Esophagus muscularis mucosa (tissue), 4 donors: ENCODE data around the gene CSMD2. TPM values are rescaled to one million over a fixed set of nuclear protein-coding genes. Genes with fewer than 3 reads are reported as not detected.

Experiments used
- DNase-seq: peaks from one replicate; pipeline ENCODE4 v3.0.0-alpha.2; 2017; ENCODE audit errors: extremely low spot score
- H3K27ac ChIP-seq, 4 donors: fragments of 200-600 bp; sonication (generic); replicated peaks in 1 of 4; 1 replicate in 3 of 4; 2 replicates in 1 of 4; pipeline ENCODE4 v1.5.1; 2016 to 2019; ENCODE audit warnings: mild to moderate bottlenecking in 1 of 4
- H3K27me3 ChIP-seq, 4 donors: fragments of 200-600 bp; sonication (generic); one replicate each; pipeline versions ENCODE4 v1.5.1 to v1.6.0; 2016 to 2019
- H3K36me3 ChIP-seq, 4 donors: fragments of 200-600 bp; sonication (generic); one replicate each; pipeline ENCODE4 v1.5.1; 2016 to 2019
- H3K4me1 ChIP-seq, 4 donors: fragments of 200-600 bp; sonication (generic); one replicate each; pipeline ENCODE4 v1.5.1; 2016 to 2019
- H3K4me3 ChIP-seq, 4 donors: fragments of 200-600 bp; sonication (generic); 1 replicate in 2 of 4; 2 replicates in 2 of 4; pipeline ENCODE4 v1.5.1; 2016 to 2019; ENCODE audit warnings: mild to moderate bottlenecking in 4 of 4, moderate library complexity in 1 of 4
- H3K9me3 ChIP-seq, 4 donors: fragments of 200-600 bp; sonication (generic); 1 replicate in 3 of 4; 2 replicates in 1 of 4; pipeline ENCODE4 v1.5.1; 2016 to 2019
- CTCF ChIP-seq, 3 experiments: fragments of 200-600 bp in 2 of 3; fragments of 450-650 bp in 1 of 3; sonication (generic) in 2 of 3; IDR thresholded peaks; one replicate each; pipeline ENCODE4 v1.5.1; 2017 to 2019; ENCODE audit warnings: antibody characterized with exemption in 3 of 3, mild to moderate bottlenecking in 2 of 3, moderate library complexity in 1 of 3
- EP300 ChIP-seq: sonication (generic); formaldehyde crosslinking; IDR thresholded peaks from one replicate; pipeline ENCODE4 v1.6.1; 2017; ENCODE audit warnings: antibody characterized with exemption
- POLR2A ChIP-seq: fragments of 450-650 bp; IDR thresholded peaks from one replicate; pipeline ENCODE4 v1.6.1; 2017; ENCODE audit warnings: antibody characterized with exemption, moderate library complexity, mild to moderate bottlenecking, low read depth
- POLR2AphosphoS5 ChIP-seq, 2 donors: sonication (generic); formaldehyde crosslinking; IDR thresholded peaks; one replicate each; pipeline ENCODE4 v1.6.1; 2017; ENCODE audit warnings: antibody characterized with exemption in 2 of 2
- WGBS: methylation state at CpG from one replicate; pipeline ENCODE4 v1.1.5; 2018; 5-methylcytosine and 5-hydroxymethylcytosine counted together
- intact Hi-C: fragments of 100-400 bp; cut with DNase I; formaldehyde crosslinking; loops from one replicate; pipeline ENCODE4 v1.15.1; 2023
- total RNA-seq, 4 donors: library from RNA; depleted of rRNA; stranded (reverse); fragments of >200 nt; gene quantifications; one replicate each; pipeline versions ENCODE4 v1.1.0 to v1.2.1, GENCODE V29; 2016

Gene CSMD2
- total RNA-seq, 4 donors from 2014 or later, result 0.26 to 0.75 (median 0.37) TPM

GRCh38 chr1:33599516-33600115 lies 565.4 kb downstream of the CSMD2 start:
- intact Hi-C loops, result no loop called here
- Histone ChIP-seq H3K4me3 (no peak overlapping the region), H3K27me3 (no peaks in the 10 kb centered on the region), H3K36me3 (no peaks in the 10 kb centered on the region), H3K4me1 (peaks cover 0 to 3% (median 0%) of the 10 kb centered on the region in 4 donors), H3K27ac (no peak overlapping the region), H3K9me3 (no peaks in the 10 kb centered on the region)
- WGBS, result 84% methylated on average over 7 of the region's 7 CpGs
- no peak for DNase-seq
- TF ChIP-seq EP300 (no peak), POLR2A (no peak), POLR2AphosphoS5 (IDR thresholded peaks at IDR 0.05) (no peak), CTCF (IDR thresholded peaks at IDR 0.05) (no peak)

GRCh38 chr1:33588726-33589125 lies 576.3 kb downstream of the CSMD2 start:
- no peak overlapping the region for H3K27ac ChIP-seq
- WGBS, result 96% methylated on average over 7 of the region's 7 CpGs
- H3K36me3 ChIP-seq, result no peaks in the 10 kb centered on the region
- H3K27me3 ChIP-seq, result no peaks in the 10 kb centered on the region
- no peak for DNase-seq
- no peaks in the 10 kb centered on the region for H3K9me3 ChIP-seq
- TF ChIP-seq EP300 (no peak), CTCF (IDR thresholded peaks at IDR 0.05) (no peak), POLR2AphosphoS5 (IDR thresholded peaks at IDR 0.05) (no peak), POLR2A (no peak)
- no peaks in the 10 kb centered on the region for H3K4me1 ChIP-seq
- H3K4me3 ChIP-seq, result no peak overlapping the region
- intact Hi-C loops, result no loop called here

GRCh38 chr1:33586795-33587194 lies 578.2 kb downstream of the CSMD2 start:
- Histone ChIP-seq H3K27ac (no peak overlapping the region), H3K4me1 (no peaks in the 10 kb centered on the region), H3K4me3 (no peak overlapping the region), H3K9me3 (no peaks in the 10 kb centered on the region), H3K27me3 (no peaks in the 10 kb centered on the region), H3K36me3 (no peaks in the 10 kb centered on the region)
- TF ChIP-seq CTCF (IDR thresholded peaks at IDR 0.05), result no peak
- TF ChIP-seq POLR2AphosphoS5 (IDR thresholded peaks at IDR 0.05), result no peak
- no peak for TF ChIP-seq EP300
- no peak for TF ChIP-seq POLR2A
- peak; percentile 64 for DNase-seq
- WGBS, result 93% methylated on average over 5 of the region's 5 CpGs
- intact Hi-C loops, result no loop called here

GRCh38 chr1:33586106-33586505 lies 578.9 kb downstream of the CSMD2 start:
- Histone ChIP-seq H3K27me3 (no peaks in the 10 kb centered on the region), H3K4me1 (no peaks in the 10 kb centered on the region), H3K27ac (no peak overlapping the region), H3K4me3 (no peak overlapping the region), H3K36me3 (no peaks in the 10 kb centered on the region), H3K9me3 (no peaks in the 10 kb centered on the region)
- TF ChIP-seq POLR2AphosphoS5 (IDR thresholded peaks at IDR 0.05) (no peak), EP300 (no peak), CTCF (IDR thresholded peaks at IDR 0.05) (no peak), POLR2A (no peak)
- 100% methylated on average over 4 of the region's 4 CpGs for WGBS
- intact Hi-C loops, result no loop called here
- no peak for DNase-seq

GRCh38 chr1:33583567-33583966 lies 581.5 kb downstream of the CSMD2 start:
- no peaks in the 10 kb centered on the region for H3K36me3 ChIP-seq
- TF ChIP-seq CTCF (IDR thresholded peaks at IDR 0.05), result no peak
- WGBS, result 69% methylated on average over 6 of the region's 6 CpGs
- H3K4me3 ChIP-seq, result no peak overlapping the region
- peaks cover 0 to 7% (median under 1%) of the 10 kb centered on the region in 4 donors for H3K4me1 ChIP-seq
- H3K27me3 ChIP-seq, result no peaks in the 10 kb centered on the region
- H3K27ac ChIP-seq, result no peak overlapping the region
- no peaks in the 10 kb centered on the region for H3K9me3 ChIP-seq
- no peak for DNase-seq
- intact Hi-C loops, result no loop called here
